Measurements from ENCODE around the gene PM20D1.

DNA sequence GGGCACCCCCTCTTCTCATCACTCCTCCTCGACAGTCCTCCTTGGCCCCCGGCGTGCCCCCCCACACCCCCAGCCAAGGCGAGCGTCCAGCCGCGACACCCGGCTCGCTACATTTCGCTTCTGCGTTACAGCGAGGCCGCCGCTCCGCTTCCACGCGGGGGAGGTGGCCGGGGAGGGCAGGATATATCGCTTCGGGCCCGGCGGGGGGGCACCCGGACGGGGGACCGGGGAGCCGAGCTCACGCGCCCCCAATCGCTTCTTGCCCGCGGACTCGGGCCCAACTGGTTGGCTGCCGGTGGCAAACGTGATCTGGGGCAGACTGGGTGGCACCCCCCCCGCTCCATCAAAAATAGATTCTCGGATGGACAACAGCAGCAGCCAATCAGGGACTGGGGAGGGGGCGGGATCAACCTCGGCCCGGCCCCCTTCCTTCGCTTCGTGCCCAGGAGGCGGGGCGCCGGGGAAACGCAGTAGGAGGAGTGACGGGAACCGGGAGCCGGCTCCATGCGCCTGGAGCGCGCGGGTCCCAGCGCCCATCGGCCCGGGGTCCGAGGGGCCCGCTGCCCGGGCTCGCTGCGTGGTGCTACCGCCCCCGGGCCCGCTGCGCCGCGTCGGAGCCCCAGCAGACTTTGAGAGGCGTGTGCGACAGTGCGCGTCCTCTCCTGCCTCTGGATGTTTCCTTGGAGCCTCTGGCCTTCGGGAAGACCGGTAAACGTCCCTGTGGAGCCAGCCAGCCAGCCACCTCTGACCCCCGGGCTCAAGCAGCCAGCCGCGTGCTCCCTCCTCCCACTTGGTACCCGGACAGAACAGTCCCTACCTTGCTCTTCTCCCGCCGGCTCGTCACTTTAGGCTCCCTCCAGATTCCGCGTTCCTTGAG, 36.8 kb downstream of the PM20D1 start, which contains the start of gene SLC41A1:
- TF ChIP-seq, protein P1, sequence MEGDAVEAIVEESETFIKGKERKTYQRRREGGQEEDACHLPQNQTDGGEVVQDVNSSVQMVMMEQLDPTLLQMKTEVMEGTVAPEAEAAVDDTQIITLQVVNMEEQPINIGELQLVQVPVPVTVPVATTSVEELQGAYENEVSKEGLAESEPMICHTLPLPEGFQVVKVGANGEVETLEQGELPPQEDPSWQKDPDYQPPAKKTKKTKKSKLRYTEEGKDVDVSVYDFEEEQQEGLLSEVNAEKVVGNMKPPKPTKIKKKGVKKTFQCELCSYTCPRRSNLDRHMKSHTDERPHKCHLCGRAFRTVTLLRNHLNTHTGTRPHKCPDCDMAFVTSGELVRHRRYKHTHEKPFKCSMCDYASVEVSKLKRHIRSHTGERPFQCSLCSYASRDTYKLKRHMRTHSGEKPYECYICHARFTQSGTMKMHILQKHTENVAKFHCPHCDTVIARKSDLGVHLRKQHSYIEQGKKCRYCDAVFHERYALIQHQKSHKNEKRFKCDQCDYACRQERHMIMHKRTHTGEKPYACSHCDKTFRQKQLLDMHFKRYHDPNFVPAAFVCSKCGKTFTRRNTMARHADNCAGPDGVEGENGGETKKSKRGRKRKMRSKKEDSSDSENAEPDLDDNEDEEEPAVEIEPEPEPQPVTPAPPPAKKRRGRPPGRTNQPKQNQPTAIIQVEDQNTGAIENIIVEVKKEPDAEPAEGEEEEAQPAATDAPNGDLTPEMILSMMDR (IDR thresholded peaks at IDR 0.05), result peak in 1 of 6 experiments; percentile 10
- peak; percentile 74 to 95 for TF ChIP-seq POLR2AphosphoS5 (IDR thresholded peaks at IDR 0.05)
- no peak for TF ChIP-seq EP300 (IDR thresholded peaks at IDR 0.05)
